Measurements from ENCODE around the gene EVX2. TPM values are rescaled to one million over a fixed set of nuclear protein-coding genes. Genes with fewer than 3 reads are reported as not detected.

Gene EVX2
- total RNA-seq, 2 donors from 2014 or later = not detected

- DNase-seq (ENCODE audit: low spot score) = no peak
- TF ChIP-seq, protein P1, sequence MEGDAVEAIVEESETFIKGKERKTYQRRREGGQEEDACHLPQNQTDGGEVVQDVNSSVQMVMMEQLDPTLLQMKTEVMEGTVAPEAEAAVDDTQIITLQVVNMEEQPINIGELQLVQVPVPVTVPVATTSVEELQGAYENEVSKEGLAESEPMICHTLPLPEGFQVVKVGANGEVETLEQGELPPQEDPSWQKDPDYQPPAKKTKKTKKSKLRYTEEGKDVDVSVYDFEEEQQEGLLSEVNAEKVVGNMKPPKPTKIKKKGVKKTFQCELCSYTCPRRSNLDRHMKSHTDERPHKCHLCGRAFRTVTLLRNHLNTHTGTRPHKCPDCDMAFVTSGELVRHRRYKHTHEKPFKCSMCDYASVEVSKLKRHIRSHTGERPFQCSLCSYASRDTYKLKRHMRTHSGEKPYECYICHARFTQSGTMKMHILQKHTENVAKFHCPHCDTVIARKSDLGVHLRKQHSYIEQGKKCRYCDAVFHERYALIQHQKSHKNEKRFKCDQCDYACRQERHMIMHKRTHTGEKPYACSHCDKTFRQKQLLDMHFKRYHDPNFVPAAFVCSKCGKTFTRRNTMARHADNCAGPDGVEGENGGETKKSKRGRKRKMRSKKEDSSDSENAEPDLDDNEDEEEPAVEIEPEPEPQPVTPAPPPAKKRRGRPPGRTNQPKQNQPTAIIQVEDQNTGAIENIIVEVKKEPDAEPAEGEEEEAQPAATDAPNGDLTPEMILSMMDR (IDR thresholded peaks at IDR 0.05) = no peak
- peaks cover 0 to 6% of the 10 kb centered on the region in 2 donors for H3K4me1 ChIP-seq
- no peak within 1 kb of the TSS for H3K4me3 ChIP-seq
- peaks cover 0 to 4% of the 10 kb centered on the region in 2 donors for H3K9me3 ChIP-seq
- H3K36me3 ChIP-seq = no peaks in the 10 kb centered on the region
- H3K27me3 ChIP-seq = peaks cover 87 to 92% of the 10 kb centered on the region in 2 donors
- no peak within 1 kb of the TSS for H3K27ac ChIP-seq
Observed at GRCh38 chr2:176115883-176116813, 32.4 kb upstream of the EVX2 start, which contains the start of gene HOXD10. Gene HOXD10 (plus strand): TSS chr2:176116778. CDS start chr2:176116834, 56 bp downstream.

DNA sequence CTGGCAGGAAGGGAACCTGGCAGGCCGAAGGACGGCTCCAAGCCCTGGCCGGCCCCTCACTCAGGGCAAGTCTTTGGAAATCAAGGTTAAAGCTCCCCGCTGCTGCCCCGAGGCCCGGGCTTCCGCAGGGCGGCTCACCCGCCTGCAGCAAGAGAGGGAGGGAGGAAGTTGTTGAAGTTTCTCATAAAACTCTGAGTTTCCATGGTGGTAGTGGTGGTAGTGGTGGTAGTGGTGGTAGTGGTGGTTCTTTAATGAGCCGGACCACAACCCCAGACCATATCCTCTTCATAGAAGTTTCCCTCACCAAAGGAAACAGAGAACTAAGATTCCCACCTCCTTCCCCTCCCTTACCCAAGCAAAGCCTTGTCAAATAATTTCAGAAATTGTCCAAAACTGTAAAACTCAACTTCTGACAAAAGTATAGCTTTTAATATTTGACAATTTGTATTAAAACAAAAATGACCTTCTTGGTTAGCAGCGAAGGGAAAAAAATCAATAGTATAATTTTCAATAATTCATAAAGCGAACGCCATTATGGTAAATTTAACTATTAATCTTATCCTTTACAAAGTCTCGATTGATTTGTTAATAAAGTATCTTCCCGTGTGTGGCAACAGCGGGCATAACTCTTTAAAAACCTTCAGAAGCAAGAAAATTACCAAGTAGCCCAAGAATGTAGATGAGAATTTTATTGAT, 31.3 kb upstream of the EVX2 start:
- TF ChIP-seq, protein P1 (IDR thresholded peaks at IDR 0.05) = no peak
- Histone ChIP-seq H3K27me3 (peaks cover 87 to 91% of the 10 kb centered on the region in 2 donors), H3K9me3 (peaks cover 0 to 4% of the 10 kb centered on the region in 2 donors), H3K4me1 (peaks cover 0 to 6% of the 10 kb centered on the region in 2 donors), H3K4me3 (no peak overlapping the region), H3K36me3 (no peaks in the 10 kb centered on the region), H3K27ac (no peak overlapping the region)
- no peak for DNase-seq (ENCODE audit: low spot score)

GRCh38 chr2:176114120-176114929, 30.6 kb upstream of the EVX2 start:
- peaks cover 0 to 6% of the 10 kb centered on the region in 2 donors for H3K4me1 ChIP-seq
- no peaks in the 10 kb centered on the region for H3K36me3 ChIP-seq
- peaks cover 87 to 92% of the 10 kb centered on the region in 2 donors for H3K27me3 ChIP-seq
- H3K9me3 ChIP-seq = peaks cover 0 to 4% of the 10 kb centered on the region in 2 donors
- H3K27ac ChIP-seq = no peak overlapping the region
- DNase-seq (ENCODE audit: low spot score) = no peak
- TF ChIP-seq, protein P1 (IDR thresholded peaks at IDR 0.05) = no peak
- H3K4me3 ChIP-seq = no peak overlapping the region

DNA sequence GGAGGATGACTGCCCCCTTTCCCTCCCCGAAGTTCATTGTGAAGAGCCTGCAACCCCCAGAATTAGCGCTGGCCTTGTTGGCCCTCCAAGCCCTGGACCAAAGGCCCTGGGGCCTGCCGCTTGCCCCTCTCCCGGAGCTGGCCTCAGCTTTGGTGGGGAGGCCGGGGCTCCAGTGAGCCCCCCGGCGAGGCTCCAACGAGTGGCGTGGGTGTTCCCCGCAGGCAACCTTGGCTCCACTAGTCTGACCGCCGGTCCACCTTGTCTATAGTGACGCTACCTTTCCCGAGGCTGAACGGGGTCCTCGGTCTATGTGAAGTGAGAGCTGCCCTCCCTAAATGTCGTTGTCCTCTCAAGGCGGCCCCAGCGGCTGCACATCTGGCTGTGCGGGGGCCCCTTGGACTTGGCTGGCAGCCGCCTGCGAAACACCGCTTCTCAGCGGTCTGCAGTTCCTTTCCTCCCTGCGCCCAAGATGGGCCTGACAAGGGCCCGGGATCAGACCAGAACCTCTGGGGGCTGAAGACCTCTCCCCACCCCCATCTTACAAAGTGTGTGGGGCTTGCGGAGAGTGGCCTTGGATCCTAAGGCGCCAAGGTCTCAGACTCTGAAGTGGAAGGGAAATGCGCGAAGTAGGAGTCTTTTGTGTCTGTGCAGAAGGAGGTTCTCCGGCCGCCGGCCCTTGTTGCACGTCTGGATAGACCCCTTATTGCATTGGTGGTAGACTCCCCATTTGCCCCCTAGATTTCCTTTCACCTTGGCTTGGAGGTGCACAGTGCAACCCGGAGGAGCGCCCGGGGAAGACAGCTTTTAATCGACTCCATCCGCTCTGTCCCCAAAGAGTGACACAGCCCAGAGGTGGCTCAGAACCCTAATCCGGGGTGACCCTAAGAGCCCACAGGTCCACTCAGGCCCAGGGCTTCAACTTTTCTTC, 28.9 kb upstream of the EVX2 start:
- TF ChIP-seq, protein P1 (IDR thresholded peaks at IDR 0.05) = no peak
- Histone ChIP-seq H3K27ac (no peak overlapping the region), H3K4me3 (no peak overlapping the region), H3K36me3 (no peaks in the 10 kb centered on the region), H3K27me3 (peaks cover 83 to 92% of the 10 kb centered on the region in 2 donors), H3K9me3 (no peaks in the 10 kb centered on the region), H3K4me1 (peaks cover 0 to 20% of the 10 kb centered on the region in 2 donors)
- DNase-seq (ENCODE audit: low spot score) = no peak

Data from right atrium auricular region (tissue), 2 donors.